Esophagus muscularis mucosa (tissue), 4 donors: ENCODE results near the gene HYDIN. TPM values are rescaled to one million over a fixed set of nuclear protein-coding genes. Genes with fewer than 3 reads are reported as not detected.

ENCODE experiments used
- DNase-seq: peaks from one replicate; pipeline ENCODE4 v3.0.0-alpha.2; 2017; ENCODE audit errors: extremely low spot score
- H3K27ac ChIP-seq, 4 donors: fragments of 200-600 bp; sonication (generic); replicated peaks in 1 of 4; 1 replicate in 3 of 4; 2 replicates in 1 of 4; pipeline ENCODE4 v1.5.1; 2016 to 2019; ENCODE audit warnings: mild to moderate bottlenecking in 1 of 4
- H3K27me3 ChIP-seq, 4 donors: fragments of 200-600 bp; sonication (generic); one replicate each; pipeline versions ENCODE4 v1.5.1 to v1.6.0; 2016 to 2019
- H3K36me3 ChIP-seq, 4 donors: fragments of 200-600 bp; sonication (generic); one replicate each; pipeline ENCODE4 v1.5.1; 2016 to 2019
- H3K4me1 ChIP-seq, 4 donors: fragments of 200-600 bp; sonication (generic); one replicate each; pipeline ENCODE4 v1.5.1; 2016 to 2019
- H3K4me3 ChIP-seq, 4 donors: fragments of 200-600 bp; sonication (generic); 1 replicate in 2 of 4; 2 replicates in 2 of 4; pipeline ENCODE4 v1.5.1; 2016 to 2019; ENCODE audit warnings: mild to moderate bottlenecking in 4 of 4, moderate library complexity in 1 of 4
- H3K9me3 ChIP-seq, 4 donors: fragments of 200-600 bp; sonication (generic); 1 replicate in 3 of 4; 2 replicates in 1 of 4; pipeline ENCODE4 v1.5.1; 2016 to 2019
- EP300 ChIP-seq: sonication (generic); formaldehyde crosslinking; IDR thresholded peaks from one replicate; pipeline ENCODE4 v1.6.1; 2017; ENCODE audit warnings: antibody characterized with exemption
- POLR2A ChIP-seq: fragments of 450-650 bp; IDR thresholded peaks from one replicate; pipeline ENCODE4 v1.6.1; 2017; ENCODE audit warnings: antibody characterized with exemption, moderate library complexity, mild to moderate bottlenecking, low read depth
- POLR2AphosphoS5 ChIP-seq, 2 donors: sonication (generic); formaldehyde crosslinking; IDR thresholded peaks; one replicate each; pipeline ENCODE4 v1.6.1; 2017; ENCODE audit warnings: antibody characterized with exemption in 2 of 2
- WGBS: methylation state at CpG from one replicate; pipeline ENCODE4 v1.1.5; 2018; 5-methylcytosine and 5-hydroxymethylcytosine counted together
- intact Hi-C: fragments of 100-400 bp; cut with DNase I; formaldehyde crosslinking; loops from one replicate; pipeline ENCODE4 v1.15.1; 2023
- total RNA-seq, 4 donors: library from RNA; depleted of rRNA; stranded (reverse); fragments of >200 nt; gene quantifications; one replicate each; pipeline versions ENCODE4 v1.1.0 to v1.2.1, GENCODE V29; 2016
- TF ChIP-seq, protein P1 (sequence below), 3 experiments: fragments of 200-600 bp in 2 of 3; fragments of 450-650 bp in 1 of 3; sonication (generic) in 2 of 3; IDR thresholded peaks; one replicate each; pipeline ENCODE4 v1.5.1; 2017 to 2019; ENCODE audit warnings: antibody characterized with exemption in 3 of 3, mild to moderate bottlenecking in 2 of 3, moderate library complexity in 1 of 3

Gene HYDIN
- total RNA-seq, 4 donors from 2014 or later = 0.32 to 2.6 (median 1.5) TPM

DNA sequence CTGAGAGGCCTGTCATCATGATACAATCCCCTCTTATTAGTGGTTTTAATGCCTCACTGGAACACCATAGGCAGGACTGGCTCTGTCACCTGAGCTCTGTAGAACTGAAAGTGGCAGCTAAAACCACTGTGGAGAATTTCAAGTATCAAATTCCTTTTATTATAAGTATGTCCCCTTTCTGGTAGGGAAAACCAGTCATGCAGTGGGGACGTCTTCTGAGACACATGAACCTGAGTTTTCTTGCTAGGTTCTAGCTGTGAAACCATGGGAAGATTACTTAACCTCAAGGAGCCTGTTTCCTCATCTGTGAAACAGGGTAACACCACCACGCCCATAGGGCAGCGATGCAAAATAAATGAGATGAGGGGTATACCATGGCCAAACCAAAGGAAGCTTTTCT lies 434.2 kb downstream of the HYDIN start:
- no peak overlapping the region for H3K27ac ChIP-seq
- intact Hi-C loops = no loop called here
- no peaks in the 10 kb centered on the region for H3K27me3 ChIP-seq

DNA sequence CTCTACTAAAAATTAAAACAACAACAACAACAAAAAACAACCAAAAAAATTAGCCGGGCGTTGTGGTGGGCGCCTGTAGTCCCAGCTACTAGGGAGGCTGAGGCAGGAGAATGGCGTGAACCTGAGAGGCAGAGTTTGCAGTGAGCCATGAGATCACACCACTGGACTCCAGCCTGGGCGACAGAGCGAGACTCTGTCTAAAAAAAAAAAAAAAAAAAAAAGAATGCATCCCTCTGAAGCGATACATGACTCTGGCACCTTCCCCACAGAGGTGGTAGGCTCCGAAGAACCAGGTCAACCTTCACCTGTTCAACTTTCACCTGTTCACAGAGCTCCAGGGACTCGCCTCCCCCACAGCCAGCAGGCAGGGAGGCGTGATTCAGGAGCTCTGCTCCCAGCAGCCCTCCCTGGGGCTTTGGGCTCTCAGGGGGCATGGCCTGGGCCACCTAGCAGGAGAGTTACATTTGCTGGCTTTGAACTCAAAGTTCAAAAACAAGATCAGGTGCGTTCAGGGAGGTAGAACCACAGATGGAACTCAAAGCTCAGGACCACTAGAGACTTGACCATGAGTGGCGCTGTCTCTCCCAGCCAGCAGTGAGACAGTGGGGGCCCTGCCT lies 435.1 kb downstream of the HYDIN start:
- H3K27me3 ChIP-seq = no peaks in the 10 kb centered on the region

More for the DNA sequence above, 434.2 kb downstream of the HYDIN start:
- no peak overlapping the region for H3K4me3 ChIP-seq
- H3K36me3 ChIP-seq = peaks cover 0 to 21% (median 4%) of the 10 kb centered on the region in 4 donors
- TF ChIP-seq POLR2A (no peak), EP300 (no peak), POLR2AphosphoS5 (IDR thresholded peaks at IDR 0.05) (no peak)
- TF ChIP-seq, protein P1, sequence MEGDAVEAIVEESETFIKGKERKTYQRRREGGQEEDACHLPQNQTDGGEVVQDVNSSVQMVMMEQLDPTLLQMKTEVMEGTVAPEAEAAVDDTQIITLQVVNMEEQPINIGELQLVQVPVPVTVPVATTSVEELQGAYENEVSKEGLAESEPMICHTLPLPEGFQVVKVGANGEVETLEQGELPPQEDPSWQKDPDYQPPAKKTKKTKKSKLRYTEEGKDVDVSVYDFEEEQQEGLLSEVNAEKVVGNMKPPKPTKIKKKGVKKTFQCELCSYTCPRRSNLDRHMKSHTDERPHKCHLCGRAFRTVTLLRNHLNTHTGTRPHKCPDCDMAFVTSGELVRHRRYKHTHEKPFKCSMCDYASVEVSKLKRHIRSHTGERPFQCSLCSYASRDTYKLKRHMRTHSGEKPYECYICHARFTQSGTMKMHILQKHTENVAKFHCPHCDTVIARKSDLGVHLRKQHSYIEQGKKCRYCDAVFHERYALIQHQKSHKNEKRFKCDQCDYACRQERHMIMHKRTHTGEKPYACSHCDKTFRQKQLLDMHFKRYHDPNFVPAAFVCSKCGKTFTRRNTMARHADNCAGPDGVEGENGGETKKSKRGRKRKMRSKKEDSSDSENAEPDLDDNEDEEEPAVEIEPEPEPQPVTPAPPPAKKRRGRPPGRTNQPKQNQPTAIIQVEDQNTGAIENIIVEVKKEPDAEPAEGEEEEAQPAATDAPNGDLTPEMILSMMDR (IDR thresholded peaks at IDR 0.05) = no peak
- no peak for DNase-seq
- H3K9me3 ChIP-seq = no peaks in the 10 kb centered on the region
- 92% methylated on average over 3 of the region's 3 CpGs for WGBS
- peaks cover 9 to 28% (median 22%) of the 10 kb centered on the region in 4 donors for H3K4me1 ChIP-seq

DNA sequence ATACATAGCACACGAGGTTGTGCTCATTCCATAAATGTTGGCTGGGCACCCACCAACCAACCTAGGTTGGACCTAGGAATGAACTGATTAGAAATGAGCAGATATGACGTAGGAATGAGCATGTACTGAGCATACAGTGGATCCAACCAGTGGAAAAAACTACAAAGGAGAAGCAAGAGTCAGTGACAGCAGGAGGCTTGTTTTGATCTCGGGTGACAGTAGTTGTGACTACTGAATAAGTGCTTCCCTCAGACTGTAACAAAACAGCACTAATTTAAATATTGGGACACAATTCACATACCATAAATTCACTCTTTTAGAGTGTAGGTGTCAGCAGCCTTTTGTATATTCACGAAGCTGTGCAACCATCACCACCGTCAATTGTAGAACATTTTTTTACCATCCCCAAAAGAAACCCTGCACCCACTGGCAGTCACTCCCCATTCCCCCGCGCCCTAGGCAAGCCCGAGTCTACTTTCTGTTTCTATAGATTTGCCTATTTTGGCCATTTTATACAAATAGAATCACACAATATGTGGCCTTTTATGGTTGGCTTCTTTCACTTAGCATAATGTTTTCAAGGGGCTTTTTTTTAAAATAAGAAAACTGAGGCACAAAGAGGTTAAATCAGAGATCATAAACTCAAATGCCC lies 436.5 kb downstream of the HYDIN start:
- TF ChIP-seq, protein P1 (IDR thresholded peaks at IDR 0.05) = no peak
- TF ChIP-seq EP300 (no peak), POLR2A (no peak), POLR2AphosphoS5 (IDR thresholded peaks at IDR 0.05) (no peak)
- WGBS = 92% methylated on average over 8 of the region's 8 CpGs
- Histone ChIP-seq H3K27me3 (no peaks in the 10 kb centered on the region), H3K9me3 (no peaks in the 10 kb centered on the region), H3K27ac (no peak overlapping the region), H3K4me3 (no peak overlapping the region), H3K36me3 (peaks cover 0 to 21% (median 4%) of the 10 kb centered on the region in 4 donors), H3K4me1 (peaks cover 0 to 8% (median 5%) of the 10 kb centered on the region in 4 donors)
- intact Hi-C loops = no loop called here
- no peak for DNase-seq

More for the DNA sequence above, 435.1 kb downstream of the HYDIN start:
- Histone ChIP-seq H3K36me3 (peaks cover 0 to 21% (median 4%) of the 10 kb centered on the region in 4 donors), H3K4me1 (peaks cover 8 to 22% (median 19%) of the 10 kb centered on the region in 4 donors), H3K9me3 (no peaks in the 10 kb centered on the region), H3K27ac (no peak overlapping the region), H3K4me3 (no peak overlapping the region)
- TF ChIP-seq POLR2A = no peak
- TF ChIP-seq POLR2AphosphoS5 (IDR thresholded peaks at IDR 0.05) = no peak
- TF ChIP-seq, protein P1 (IDR thresholded peaks at IDR 0.05) = no peak
- no peak for TF ChIP-seq EP300
- DNase-seq = no peak
- 94% methylated on average over 12 of the region's 12 CpGs for WGBS
- intact Hi-C loops = no loop called here

DNA sequence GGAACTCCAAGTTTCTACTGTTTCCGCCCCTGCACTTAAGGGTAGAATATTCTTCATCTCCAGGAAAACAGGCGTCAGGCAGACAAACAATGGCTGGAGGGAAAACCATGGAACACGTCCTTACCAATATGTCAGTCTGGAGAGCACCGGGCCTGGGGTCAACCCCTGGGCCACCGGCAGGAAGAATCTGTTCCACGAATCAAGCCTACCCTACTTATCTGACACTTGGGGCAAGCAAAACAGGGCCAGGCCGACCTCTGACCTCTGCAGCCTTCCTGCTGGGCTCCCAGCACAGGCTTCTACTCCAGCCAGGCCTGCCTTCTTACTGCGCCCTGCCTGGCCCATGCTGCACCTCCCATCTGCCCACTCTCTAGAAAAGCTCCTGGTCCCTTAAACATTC lies 439.7 kb downstream of the HYDIN start:
- DNase-seq = no peak
- no peak overlapping the region for H3K4me3 ChIP-seq
- peaks cover 7 to 18% (median 14%) of the 10 kb centered on the region in 4 donors for H3K36me3 ChIP-seq
- no peaks in the 10 kb centered on the region for H3K9me3 ChIP-seq
- no peak for TF ChIP-seq POLR2A
- TF ChIP-seq POLR2AphosphoS5 (IDR thresholded peaks at IDR 0.05) = no peak
- no peak for TF ChIP-seq EP300
- TF ChIP-seq, protein P1 (IDR thresholded peaks at IDR 0.05) = no peak
- 66% methylated on average over 8 of the region's 8 CpGs for WGBS
- no peak overlapping the region for H3K27ac ChIP-seq
- intact Hi-C loops = no loop called here
- no peaks in the 10 kb centered on the region for H3K4me1 ChIP-seq
- no peaks in the 10 kb centered on the region for H3K27me3 ChIP-seq
